Measurements from ENCODE around the gene NAT16.
A peak's percentile ranks its signal among the peaks of the same experiment; 100 is the strongest.

NAT16 gene

GRCh38 chr7:101160910-101161309, 19.2 kb downstream of the NAT16 start:
- ChIA-PET CTCF (interaction anchor here (1.0 kb wide), 1 partner anchor 31 kb away, joined by 4 read pairs; no protein-coding TSS in a partner anchor), POLR2A (no interaction called here)
- Histone ChIP-seq H3K9me3 (ENCODE audit: control extremely low read depth in 1 of 5, control insufficient read depth in 4 of 5, insufficient read depth in 2 of 5, low read depth in 1 of 5, low read length in 4 of 5) (no peaks in the 10 kb centered on the region), H3K27me3 (replicated peaks in 2 of 5; ENCODE audit: control insufficient read depth in 4 of 5, insufficient read depth in 5 of 5, low read length in 4 of 5) (peaks cover 0 to 40% (median 15%) of the 10 kb centered on the region in 5 experiments), H3K27ac (ENCODE audit: insufficient read depth in 1 of 2, low read depth in 1 of 2, low read length in 2 of 2, poor library complexity in 1 of 2, severe bottlenecking in 2 of 2) (no peak overlapping the region), H3K4me1 (ENCODE audit: control extremely low read depth in 1 of 4, control insufficient read depth in 4 of 4, insufficient read depth in 4 of 4, low read length in 3 of 4) (peaks cover 0 to 32% (median 26%) of the 10 kb centered on the region in 4 experiments), H3K36me3 (ENCODE audit: control insufficient read depth in 4 of 4, insufficient read depth in 4 of 4, low read length in 3 of 4) (peaks cover 0 to 14% (median 2%) of the 10 kb centered on the region in 4 experiments), H3K4me3 (ENCODE audit: control insufficient read depth in 1 of 7, extremely low read depth in 1 of 7, insufficient read depth in 4 of 7, low read depth in 2 of 7, low read length in 6 of 7) (no peak overlapping the region)
- DNase-seq = no peak

GRCh38 chr7:101159696-101160674, 20.1 kb downstream of the NAT16 start:
- DNase-seq = no peak
- Histone ChIP-seq H3K27me3 (replicated peaks in 2 of 5; ENCODE audit: control insufficient read depth in 4 of 5, insufficient read depth in 5 of 5, low read length in 4 of 5) (peaks cover 0 to 32% (median 12%) of the 10 kb centered on the region in 5 experiments), H3K4me3 (ENCODE audit: control insufficient read depth in 1 of 7, extremely low read depth in 1 of 7, insufficient read depth in 4 of 7, low read depth in 2 of 7, low read length in 6 of 7) (no peak overlapping the region), H3K4me1 (ENCODE audit: control extremely low read depth in 1 of 4, control insufficient read depth in 4 of 4, insufficient read depth in 4 of 4, low read length in 3 of 4) (peaks cover 0 to 32% (median 26%) of the 10 kb centered on the region in 4 experiments), H3K27ac (ENCODE audit: insufficient read depth in 1 of 2, low read depth in 1 of 2, low read length in 2 of 2, poor library complexity in 1 of 2, severe bottlenecking in 2 of 2) (no peak overlapping the region), H3K36me3 (ENCODE audit: control insufficient read depth in 4 of 4, insufficient read depth in 4 of 4, low read length in 3 of 4) (peaks cover 0 to 14% (median 2%) of the 10 kb centered on the region in 4 experiments), H3K9me3 (ENCODE audit: control extremely low read depth in 1 of 5, control insufficient read depth in 4 of 5, insufficient read depth in 2 of 5, low read depth in 1 of 5, low read length in 4 of 5) (no peaks in the 10 kb centered on the region)
- WGBS (ENCODE audit: insufficient coverage) = 93% methylated on average over 15 of the region's 31 CpGs
- CTCF ChIA-PET = interaction anchor here (2.2 kb wide), 1 partner anchor 16 kb away, joined by 7 read pairs; no protein-coding TSS in a partner anchor
- POLR2A ChIA-PET = no interaction called here

GRCh38 chr7:101156866-101157589, 23.1 kb downstream of the NAT16 start:
- peaks cover 0 to 11% (median 8%) of the 10 kb centered on the region in 4 experiments for H3K4me1 ChIP-seq (ENCODE audit: control extremely low read depth in 1 of 4, control insufficient read depth in 4 of 4, insufficient read depth in 4 of 4, low read length in 3 of 4)
- ChIA-PET POLR2A (interaction anchor here (0.6 kb wide), 1 partner anchor 9 kb away, joined by 4 read pairs; no protein-coding TSS in a partner anchor), CTCF (interaction anchor here (0.6 to 2.3 kb wide), 10 partner anchors 9 to 138 kb away, joined by 3 to 14 read pairs (median 4); no protein-coding TSS in a partner anchor)
- no peak for DNase-seq
- no peak overlapping the region for H3K27ac ChIP-seq (ENCODE audit: insufficient read depth in 1 of 2, low read depth in 1 of 2, low read length in 2 of 2, poor library complexity in 1 of 2, severe bottlenecking in 2 of 2)
- peaks cover 0 to 8% (median 3%) of the 10 kb centered on the region in 5 experiments for H3K27me3 ChIP-seq (replicated peaks in 2 of 5; ENCODE audit: control insufficient read depth in 4 of 5, insufficient read depth in 5 of 5, low read length in 4 of 5)
- peaks cover 0 to 12% (median 2%) of the 10 kb centered on the region in 4 experiments for H3K36me3 ChIP-seq (ENCODE audit: control insufficient read depth in 4 of 4, insufficient read depth in 4 of 4, low read length in 3 of 4)
- no peak overlapping the region for H3K4me3 ChIP-seq (ENCODE audit: control insufficient read depth in 1 of 7, extremely low read depth in 1 of 7, insufficient read depth in 4 of 7, low read depth in 2 of 7, low read length in 6 of 7)
- WGBS (ENCODE audit: insufficient coverage) = 96% methylated on average over 11 of the region's 14 CpGs
- H3K9me3 ChIP-seq (ENCODE audit: control extremely low read depth in 1 of 5, control insufficient read depth in 4 of 5, insufficient read depth in 2 of 5, low read depth in 1 of 5, low read length in 4 of 5) = no peaks in the 10 kb centered on the region

- H3K9me3 ChIP-seq (ENCODE audit: control extremely low read depth in 1 of 5, control insufficient read depth in 4 of 5, insufficient read depth in 2 of 5, low read depth in 1 of 5, low read length in 4 of 5) = no peaks in the 10 kb centered on the region
- no peak for DNase-seq
- ChIA-PET POLR2A (interaction anchor here (0.6 kb wide), 1 partner anchor 8 kb away, joined by 4 read pairs; no protein-coding TSS in a partner anchor), CTCF (interaction anchor here (0.6 to 2.3 kb wide), 10 partner anchors 9 to 126 kb away, joined by 3 to 14 read pairs (median 4); no protein-coding TSS in a partner anchor)
- peaks cover 0 to 9% (median 2%) of the 10 kb centered on the region in 5 experiments for H3K27me3 ChIP-seq (replicated peaks in 2 of 5; ENCODE audit: control insufficient read depth in 4 of 5, insufficient read depth in 5 of 5, low read length in 4 of 5)
- H3K27ac ChIP-seq (ENCODE audit: insufficient read depth in 1 of 2, low read depth in 1 of 2, low read length in 2 of 2, poor library complexity in 1 of 2, severe bottlenecking in 2 of 2) = no peak overlapping the region
- H3K36me3 ChIP-seq (ENCODE audit: control insufficient read depth in 4 of 4, insufficient read depth in 4 of 4, low read length in 3 of 4) = peaks cover 0 to 12% (median 2%) of the 10 kb centered on the region in 4 experiments
- 100% methylated on average over 6 of the region's 6 CpGs for WGBS (ENCODE audit: insufficient coverage)
- H3K4me3 ChIP-seq (ENCODE audit: control insufficient read depth in 1 of 7, extremely low read depth in 1 of 7, insufficient read depth in 4 of 7, low read depth in 2 of 7, low read length in 6 of 7) = no peak overlapping the region
- peaks cover 0 to 11% (median 8%) of the 10 kb centered on the region in 4 experiments for H3K4me1 ChIP-seq (ENCODE audit: control extremely low read depth in 1 of 4, control insufficient read depth in 4 of 4, insufficient read depth in 4 of 4, low read length in 3 of 4)
Measured at GRCh38 chr7:101156277-101156676, 23.8 kb downstream of the NAT16 start.

- Histone ChIP-seq H3K27me3 (replicated peaks in 2 of 5; ENCODE audit: control insufficient read depth in 4 of 5, insufficient read depth in 5 of 5, low read length in 4 of 5) (peaks cover 0 to 9% (median 2%) of the 10 kb centered on the region in 5 experiments), H3K27ac (ENCODE audit: insufficient read depth in 1 of 2, low read depth in 1 of 2, low read length in 2 of 2, poor library complexity in 1 of 2, severe bottlenecking in 2 of 2) (no peak overlapping the region), H3K9me3 (ENCODE audit: control extremely low read depth in 1 of 5, control insufficient read depth in 4 of 5, insufficient read depth in 2 of 5, low read depth in 1 of 5, low read length in 4 of 5) (no peaks in the 10 kb centered on the region), H3K4me3 (ENCODE audit: control insufficient read depth in 1 of 7, extremely low read depth in 1 of 7, insufficient read depth in 4 of 7, low read depth in 2 of 7, low read length in 6 of 7) (peak overlapping the region in 6 of 7 experiments; percentile 43 to 80 (median 70)), H3K4me1 (ENCODE audit: control extremely low read depth in 1 of 4, control insufficient read depth in 4 of 4, insufficient read depth in 4 of 4, low read length in 3 of 4) (peaks cover 0 to 11% (median 8%) of the 10 kb centered on the region in 4 experiments), H3K36me3 (ENCODE audit: control insufficient read depth in 4 of 4, insufficient read depth in 4 of 4, low read length in 3 of 4) (peaks cover 0 to 12% (median 2%) of the 10 kb centered on the region in 4 experiments)
- WGBS (ENCODE audit: insufficient coverage) = 49% methylated on average over 4 of the region's 4 CpGs
- ChIA-PET POLR2A (no interaction called here), CTCF (interaction anchor here (1.0 to 2.2 kb wide), 7 partner anchors 9 to 127 kb away, joined by 3 to 14 read pairs (median 4); no protein-coding TSS in a partner anchor)
- no peak for DNase-seq
Measured at GRCh38 chr7:101155303-101155702, 24.8 kb downstream of the NAT16 start.

GRCh38 chr7:101154693-101155102, 25.4 kb downstream of the NAT16 start:
- Histone ChIP-seq H3K36me3 (ENCODE audit: control insufficient read depth in 4 of 4, insufficient read depth in 4 of 4, low read length in 3 of 4) (peaks cover 0 to 9% (median 2%) of the 10 kb centered on the region in 4 experiments), H3K27ac (ENCODE audit: insufficient read depth in 1 of 2, low read depth in 1 of 2, low read length in 2 of 2, poor library complexity in 1 of 2, severe bottlenecking in 2 of 2) (peak overlapping the region in 1 of 2 experiments; percentile 25), H3K27me3 (replicated peaks in 2 of 5; ENCODE audit: control insufficient read depth in 4 of 5, insufficient read depth in 5 of 5, low read length in 4 of 5) (peaks cover 0 to 9% (median 2%) of the 10 kb centered on the region in 5 experiments), H3K4me1 (ENCODE audit: control extremely low read depth in 1 of 4, control insufficient read depth in 4 of 4, insufficient read depth in 4 of 4, low read length in 3 of 4) (peaks cover 0 to 11% (median 8%) of the 10 kb centered on the region in 4 experiments), H3K9me3 (ENCODE audit: control extremely low read depth in 1 of 5, control insufficient read depth in 4 of 5, insufficient read depth in 2 of 5, low read depth in 1 of 5, low read length in 4 of 5) (no peaks in the 10 kb centered on the region), H3K4me3 (ENCODE audit: control insufficient read depth in 1 of 7, extremely low read depth in 1 of 7, insufficient read depth in 4 of 7, low read depth in 2 of 7, low read length in 6 of 7) (peak overlapping the region; percentile 41 to 80 (median 66))
- 0% methylated on average over 22 of the region's 34 CpGs for WGBS (ENCODE audit: insufficient coverage)
- ChIA-PET CTCF (interaction anchor here (1.0 kb wide), 2 partner anchors 8 to 17 kb away, joined by 3 to 4 read pairs; no protein-coding TSS in a partner anchor), POLR2A (no interaction called here)
- DNase-seq = no peak

Measured in common myeloid progenitor, CD34-positive (primary cell).